ENCODE data around the gene ZDHHC17.

DNA sequence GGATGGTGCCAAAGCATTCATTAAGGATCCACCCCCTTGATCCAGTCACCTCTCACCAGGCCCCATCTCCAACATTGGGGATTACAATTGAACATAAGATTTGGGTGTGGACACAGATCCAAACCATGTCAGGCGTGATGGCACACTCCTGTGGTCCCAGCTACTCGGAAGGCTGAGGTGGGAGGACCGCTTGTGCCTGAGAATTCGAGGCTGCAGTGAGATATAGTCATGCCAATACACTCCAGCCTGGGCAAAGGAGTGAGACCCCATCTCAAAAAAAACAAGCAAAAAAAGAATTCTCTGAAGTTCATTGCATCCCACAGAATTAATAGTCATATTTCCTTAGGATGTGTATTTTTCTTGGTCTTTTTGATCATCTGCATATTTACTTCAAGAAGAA is 34.9 kb downstream of the ZDHHC17 start:
- TF ChIP-seq, protein P1, sequence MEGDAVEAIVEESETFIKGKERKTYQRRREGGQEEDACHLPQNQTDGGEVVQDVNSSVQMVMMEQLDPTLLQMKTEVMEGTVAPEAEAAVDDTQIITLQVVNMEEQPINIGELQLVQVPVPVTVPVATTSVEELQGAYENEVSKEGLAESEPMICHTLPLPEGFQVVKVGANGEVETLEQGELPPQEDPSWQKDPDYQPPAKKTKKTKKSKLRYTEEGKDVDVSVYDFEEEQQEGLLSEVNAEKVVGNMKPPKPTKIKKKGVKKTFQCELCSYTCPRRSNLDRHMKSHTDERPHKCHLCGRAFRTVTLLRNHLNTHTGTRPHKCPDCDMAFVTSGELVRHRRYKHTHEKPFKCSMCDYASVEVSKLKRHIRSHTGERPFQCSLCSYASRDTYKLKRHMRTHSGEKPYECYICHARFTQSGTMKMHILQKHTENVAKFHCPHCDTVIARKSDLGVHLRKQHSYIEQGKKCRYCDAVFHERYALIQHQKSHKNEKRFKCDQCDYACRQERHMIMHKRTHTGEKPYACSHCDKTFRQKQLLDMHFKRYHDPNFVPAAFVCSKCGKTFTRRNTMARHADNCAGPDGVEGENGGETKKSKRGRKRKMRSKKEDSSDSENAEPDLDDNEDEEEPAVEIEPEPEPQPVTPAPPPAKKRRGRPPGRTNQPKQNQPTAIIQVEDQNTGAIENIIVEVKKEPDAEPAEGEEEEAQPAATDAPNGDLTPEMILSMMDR (IDR thresholded peaks at IDR 0.05; ENCODE audit: low read length) = no peak
- TF ChIP-seq EZH2 (IDR thresholded peaks at IDR 0.05; ENCODE audit: borderline replicate concordance, low read length) = no peak
